HCT116 (cell line): ENCODE measurements around the gene FAF2. TPM values are rescaled to one million over a fixed set of nuclear protein-coding genes. Genes with fewer than 3 reads are reported as not detected.
A peak's percentile ranks its signal among the peaks of the same experiment; 100 is the strongest.

ENCODE experiments used
- ATAC-seq: fragments of 200-7000 bp; cut with Tn5 transposase; 2 replicates; pipeline ENCODE4 v1.9.1; 2020; ENCODE audit warnings: mild to moderate bottlenecking, moderate library complexity
- BruUV-seq: library from RNA; stranded (reverse); fragments of 400-500 nt; replicated peaks from 2 replicates; lab custom pipeline; 2021; lab: Mats Ljungman, UMichigan
- CTCF ChIA-PET: fragments of 300-600 bp; sonication (Branson Sonifier 250); formaldehyde crosslinking; loops from one replicate; lab custom pipeline; 2021; ENCODE audit warnings: antibody characterized with exemption; lab: Charles Lee
- POLR2A ChIA-PET: fragments of 300-600, 350-600 bp; sonication (Branson Sonifier 250); formaldehyde crosslinking; loops from one replicate; lab custom pipeline; 2021; ENCODE audit warnings: antibody characterized with exemption; lab: Charles Lee
- RAD21 ChIA-PET, 2 experiments: fragments of 300-600 bp; sonication (Branson Sonifier 250); formaldehyde crosslinking; loops; one replicate each; lab custom pipeline; 2023; ENCODE audit warnings: low total read pairs in 2 of 2; ENCODE audit not compliant: uncharacterized antibody in 2 of 2, unreplicated experiment in 2 of 2, low non-redundant PET in 1 of 2; lab: Charles Lee
- DNase-seq: peaks from one replicate; pipeline ENCODE4 v3.0.0-alpha.2; 2010; ENCODE audit warnings: low read depth, low spot score
- H2AFZ ChIP-seq: fragments of 200-600 bp; shearing (Covaris generic), sonication (generic); 2 replicates; pipeline ENCODE4 v1.6.1; 2017; ENCODE audit warnings: low read depth, mixed run types, mixed read lengths, antibody characterized with exemption, low read length; ENCODE audit not compliant: poor library complexity, severe bottlenecking
- H3K27ac ChIP-seq: 2 replicates; pipeline ENCODE4 v1.5.1; 2012; ENCODE audit warnings: low read depth, low read length
- H3K27me3 ChIP-seq: fragments of 200-600 bp; sonication (generic); 2 replicates; pipeline ENCODE4 v1.6.1; 2016; ENCODE audit warnings: mixed run types, low read length, mixed read lengths; ENCODE audit not compliant: insufficient read depth
- H3K36me3 ChIP-seq, 2 experiments: fragments of 200-500 bp in 1 of 2; fragments of 200-600 bp in 1 of 2; sonication (Bioruptor generic) in 1 of 2; sonication (generic) in 1 of 2; 2 replicates each; pipeline versions ENCODE4 v1.5.1 to v1.6.1; 2014 to 2016; ENCODE audit warnings: low read length in 2 of 2, inconsistent platforms in 1 of 2, mixed read lengths in 1 of 2, mixed run types in 1 of 2; ENCODE audit not compliant: insufficient read depth in 2 of 2, control insufficient read depth in 1 of 2
- H3K4me1 ChIP-seq, 2 experiments: fragments of 200-600 bp in 1 of 2; sonication (generic) in 1 of 2; 2 replicates each; pipeline versions ENCODE4 v1.5.1 to v1.6.1; 2012 to 2017; ENCODE audit warnings: low read length in 2 of 2, inconsistent platforms in 1 of 2, mild to moderate bottlenecking in 1 of 2, mixed read lengths in 1 of 2, mixed run types in 1 of 2, moderate library complexity in 1 of 2; ENCODE audit not compliant: insufficient read depth in 2 of 2, control insufficient read depth in 1 of 2
- H3K4me2 ChIP-seq: fragments of 200-600 bp; sonication (generic); 2 replicates; pipeline ENCODE4 v1.6.1; 2017; ENCODE audit warnings: mixed run types, low read length, mixed read lengths
- H3K4me3 ChIP-seq, 2 experiments: fragments of 200-600 bp in 1 of 2; sonication (generic) in 1 of 2; replicated peaks in 1 of 2; 2 replicates each; pipeline ENCODE4 v1.5.1; 2011 to 2016; ENCODE audit warnings: low read length in 2 of 2, control low read depth in 1 of 2, low read depth in 1 of 2, mild to moderate bottlenecking in 1 of 2, mixed read lengths in 1 of 2, mixed run types in 1 of 2
- H3K79me2 ChIP-seq: fragments of 200-600 bp; sonication (generic); 2 replicates; pipeline ENCODE4 v1.6.1; 2017; ENCODE audit warnings: mild to moderate bottlenecking, mixed run types, low read length, moderate library complexity, mixed read lengths; ENCODE audit not compliant: insufficient read depth
- H3K9ac ChIP-seq: fragments of 200-600 bp; sonication (generic); 2 replicates; pipeline ENCODE4 v1.6.1; 2016; ENCODE audit warnings: low read length, mixed read lengths
- H3K9me2 ChIP-seq: fragments of 200-600 bp; sonication (generic), shearing (Covaris generic); 2 replicates; pipeline ENCODE4 v1.6.1; 2017; ENCODE audit warnings: mixed run types, mild to moderate bottlenecking, moderate library complexity; ENCODE audit not compliant: insufficient read depth
- H3K9me3 ChIP-seq, 2 experiments: fragments of 200-500 bp in 1 of 2; fragments of 200-600 bp in 1 of 2; sonication (Bioruptor generic) in 1 of 2; sonication (generic) in 1 of 2; 2 replicates each; pipeline ENCODE4 v1.6.1; 2014 to 2017; ENCODE audit warnings: low read length in 2 of 2, mixed read lengths in 2 of 2, inconsistent platforms in 1 of 2, low read depth in 1 of 2, mild to moderate bottlenecking in 1 of 2, mixed run types in 1 of 2, moderate library complexity in 1 of 2; ENCODE audit not compliant: control insufficient read depth in 1 of 2, insufficient read depth in 1 of 2
- H4K20me1 ChIP-seq: fragments of 200-600 bp; sonication (generic), shearing (Covaris generic); 2 replicates; pipeline ENCODE4 v1.6.1; 2017; ENCODE audit warnings: mixed run types, mild to moderate bottlenecking, moderate library complexity; ENCODE audit not compliant: insufficient read depth
- EGR1 ChIP-seq: IDR thresholded peaks from 2 replicates; pipeline ENCODE4 v1.6.1; 2012; ENCODE audit warnings: low read depth
- ELF1 ChIP-seq: IDR thresholded peaks from 2 replicates; pipeline ENCODE4 v1.6.1; 2012; ENCODE audit warnings: low read depth, borderline replicate concordance
- EZH2 ChIP-seq: fragments of 200-600 bp; sonication (generic); IDR thresholded peaks from 2 replicates; pipeline ENCODE4 v1.6.1; 2017; ENCODE audit warnings: antibody characterized with exemption, mixed run types
- EZH2phosphoT487 ChIP-seq: fragments of 200-600 bp; IDR thresholded peaks from 2 replicates; pipeline ENCODE4 v1.6.1; 2018; ENCODE audit warnings: antibody characterized with exemption, borderline replicate concordance
- FOSL1 ChIP-seq: IDR thresholded peaks from 2 replicates; pipeline ENCODE4 v1.6.1; 2012; ENCODE audit warnings: low read depth
- POLR2A ChIP-seq: IDR thresholded peaks from 2 replicates; pipeline ENCODE4 v1.7.0; 2011; ENCODE audit warnings: borderline replicate concordance; ENCODE audit not compliant: insufficient read depth, insufficient read length; ENCODE audit errors: extremely low read depth
- RAD21 ChIP-seq: IDR thresholded peaks from 2 replicates; pipeline ENCODE4 v1.6.1; 2012; ENCODE audit warnings: low read depth, mild to moderate bottlenecking
- SIN3A ChIP-seq: IDR thresholded peaks from 2 replicates; pipeline ENCODE4 v1.6.1; 2012; ENCODE audit warnings: low read depth
- SP1 ChIP-seq: IDR thresholded peaks from 2 replicates; pipeline ENCODE4 v1.6.1; 2012; ENCODE audit warnings: low read depth
- TCF7L2 ChIP-seq: IDR thresholded peaks from 2 replicates; pipeline ENCODE4 v1.7.0; 2011; ENCODE audit warnings: borderline replicate concordance, inconsistent platforms; ENCODE audit not compliant: insufficient read depth, insufficient read length; ENCODE audit errors: extremely low read depth
- ZFX ChIP-seq: fragments of 450-650 bp; IDR thresholded peaks from 2 replicates; pipeline ENCODE4 v1.6.1; 2017
- intact Hi-C: fragments of 100-400 bp; cut with micrococcal nuclease; formaldehyde crosslinking; loops from 2 replicates; pipeline ENCODE4 v1.10.0; 2022
- total RNA-seq: library from RNA; stranded (reverse); gene quantifications from one replicate; pipeline ENCODE4 v1.2.1, GENCODE V29; 2021; ENCODE audit not compliant: unreplicated experiment
- TF ChIP-seq, protein P1 (sequence below), 3 experiments: fragments of 200-600 bp in 1 of 3; sonication (generic) in 1 of 3; IDR thresholded peaks in 2 of 3; conservative IDR thresholded peaks in 1 of 3; 2 replicates each; pipeline ENCODE4 v1.5.1; 2012 to 2017; ENCODE audit warnings: low read depth in 2 of 3, low read length in 2 of 3, antibody characterized with exemption in 1 of 3, borderline replicate concordance in 1 of 3, control low read depth in 1 of 3, mild to moderate bottlenecking in 1 of 3, mixed read lengths in 1 of 3, mixed run types in 1 of 3, moderate library complexity in 1 of 3; ENCODE audit not compliant: insufficient read depth in 1 of 3
- TF ChIP-seq, protein P2 (sequence below): IDR thresholded peaks from 2 replicates; pipeline ENCODE4 v1.6.1; 2012

The FAF2 gene
- total RNA-seq, 1 experiment from 2014 or later = 51.9 TPM

DNA sequence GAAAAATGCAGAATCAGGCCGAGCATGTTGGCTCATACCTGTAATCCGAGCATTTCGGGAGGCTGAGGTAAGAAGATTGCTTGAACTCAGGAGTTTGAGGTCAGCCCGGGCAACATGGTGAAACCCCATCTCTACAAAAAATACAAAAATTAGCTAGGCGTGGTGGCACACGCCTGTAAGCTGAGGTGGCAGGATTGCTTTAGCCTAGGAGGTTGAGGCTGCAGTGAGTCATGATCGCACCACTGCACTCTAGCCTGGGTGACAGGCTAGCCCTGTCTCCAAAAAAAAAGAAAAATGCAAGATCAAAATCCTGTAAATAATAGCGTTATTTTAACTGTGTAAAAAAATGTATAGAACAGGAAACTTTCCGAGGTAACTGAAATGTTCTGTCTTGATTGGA lies 49.7 kb downstream of the FAF2 start:
- Histone ChIP-seq H3K4me2 (no peak overlapping the region), H3K9ac (no peak overlapping the region), H4K20me1 (no peaks in the 10 kb centered on the region), H3K27me3 (no peaks in the 10 kb centered on the region), H3K27ac (no peak overlapping the region), H3K79me2 (0 out of 2 replicates have a peak, but pooled peaks cover 5% of the 10 kb centered on the region), H3K4me3 (no peak overlapping the region), H3K9me3 (no peaks in the 10 kb centered on the region), H3K9me2 (no peaks in the 10 kb centered on the region), H3K36me3 (peaks cover 43 to 69% of the 10 kb centered on the region in 2 experiments), H2AFZ (no peak overlapping the region), H3K4me1 (peaks cover 0 to 10% of the 10 kb centered on the region in 2 experiments; a peak in 2 of 4 replicates)
- ATAC-seq (peak; percentile 67; the same call in 1 of the 2 replicates), DNase-seq (no peak)
- BruUV-seq = no TSS peak
- ChIA-PET CTCF (no interaction called here), RAD21 (no interaction called here), POLR2A (no interaction called here)
- intact Hi-C loops = no loop called here
- TF ChIP-seq SIN3A (no peak), FOSL1 (no peak), ZFX (no peak), EZH2 (no peak), SP1 (no peak), EZH2phosphoT487 (no peak), TCF7L2 (no peak), POLR2A (no peak), EGR1 (no peak), RAD21 (no peak), ELF1 (no peak)
- TF ChIP-seq, protein P1, sequence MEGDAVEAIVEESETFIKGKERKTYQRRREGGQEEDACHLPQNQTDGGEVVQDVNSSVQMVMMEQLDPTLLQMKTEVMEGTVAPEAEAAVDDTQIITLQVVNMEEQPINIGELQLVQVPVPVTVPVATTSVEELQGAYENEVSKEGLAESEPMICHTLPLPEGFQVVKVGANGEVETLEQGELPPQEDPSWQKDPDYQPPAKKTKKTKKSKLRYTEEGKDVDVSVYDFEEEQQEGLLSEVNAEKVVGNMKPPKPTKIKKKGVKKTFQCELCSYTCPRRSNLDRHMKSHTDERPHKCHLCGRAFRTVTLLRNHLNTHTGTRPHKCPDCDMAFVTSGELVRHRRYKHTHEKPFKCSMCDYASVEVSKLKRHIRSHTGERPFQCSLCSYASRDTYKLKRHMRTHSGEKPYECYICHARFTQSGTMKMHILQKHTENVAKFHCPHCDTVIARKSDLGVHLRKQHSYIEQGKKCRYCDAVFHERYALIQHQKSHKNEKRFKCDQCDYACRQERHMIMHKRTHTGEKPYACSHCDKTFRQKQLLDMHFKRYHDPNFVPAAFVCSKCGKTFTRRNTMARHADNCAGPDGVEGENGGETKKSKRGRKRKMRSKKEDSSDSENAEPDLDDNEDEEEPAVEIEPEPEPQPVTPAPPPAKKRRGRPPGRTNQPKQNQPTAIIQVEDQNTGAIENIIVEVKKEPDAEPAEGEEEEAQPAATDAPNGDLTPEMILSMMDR (IDR thresholded peaks at IDR 0.05 in 2 of 3, conservative IDR thresholded peaks at IDR 0.05 in 1 of 3; ENCODE audit: borderline replicate concordance in 1 of 3, insufficient read depth in 1 of 3, low read depth in 2 of 3, low read length in 2 of 3) = no peak
- TF ChIP-seq, protein P2, sequence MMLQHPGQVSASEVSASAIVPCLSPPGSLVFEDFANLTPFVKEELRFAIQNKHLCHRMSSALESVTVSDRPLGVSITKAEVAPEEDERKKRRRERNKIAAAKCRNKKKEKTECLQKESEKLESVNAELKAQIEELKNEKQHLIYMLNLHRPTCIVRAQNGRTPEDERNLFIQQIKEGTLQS = no peak
